RWPE1 (cell line): ENCODE measurements around the gene CKAP2L.

ENCODE experiments used
- CTCF ChIA-PET: fragments of 350-600 bp; sonication (Branson Sonifier 250); formaldehyde crosslinking; extraction: SDS; loops from one replicate; lab custom pipeline; 2021; lab: Yijun Ruan, JAX
- POLR2A ChIA-PET: fragments of 400-600 bp; formaldehyde crosslinking; extraction: SDS; loops from one replicate; lab custom pipeline; 2020; ENCODE audit warnings: antibody characterized with exemption; ENCODE audit not compliant: low non-redundant PET; lab: Yijun Ruan, JAX
- DNase-seq: peaks from one replicate; pipeline ENCODE4 v3.0.0; 2012; ENCODE audit warnings: low spot score
- H3K27ac ChIP-seq: fragments of 450-650 bp; 2 replicates; pipeline ENCODE4 v1.5.1; 2017
- CTCF ChIP-seq: fragments of 450-650 bp; conservative IDR thresholded peaks from 2 replicates; pipeline ENCODE4 v1.5.1; 2017; ENCODE audit warnings: low read depth, mild to moderate bottlenecking

CKAP2L gene

GRCh38 chr2:112714836-112715631 lies 49.4 kb downstream of the CKAP2L start:
- POLR2A ChIA-PET, result interaction anchor here (0.6 kb wide), 1 partner anchor 70 kb away, joined by 7 read pairs; no protein-coding TSS in a partner anchor
- peak; percentile 65 for DNase-seq
- TF ChIP-seq CTCF, result no peak
- H3K27ac ChIP-seq, result peak overlapping the region; percentile 10; the same call in 1 of the 2 replicates
- CTCF ChIA-PET, result interaction anchor here (1.1 kb wide), 1 partner anchor 117 kb away, joined by 4 read pairs; no protein-coding TSS in a partner anchor

- TF ChIP-seq CTCF, result no peak
- CTCF ChIA-PET, result no interaction called here
- DNase-seq, result no peak
- peak overlapping the region; percentile 10; the same call in 1 of the 2 replicates for H3K27ac ChIP-seq
- POLR2A ChIA-PET, result no interaction called here
These were observed 50.1 kb downstream of the CKAP2L start for GRCh38 chr2:112714331-112714730.

GRCh38 chr2:112713926-112714325 lies 50.5 kb downstream of the CKAP2L start:
- no peak for DNase-seq
- H3K27ac ChIP-seq, result no peak overlapping the region
- TF ChIP-seq CTCF, result no peak
- ChIA-PET POLR2A (no interaction called here), CTCF (interaction anchor here (0.6 to 0.9 kb wide), 2 partner anchors 113 to 393 kb away, joined by 3 to 5 read pairs; no protein-coding TSS in a partner anchor)

GRCh38 chr2:112713585-112713925 lies 50.9 kb downstream of the CKAP2L start:
- CTCF ChIA-PET, result interaction anchor here (0.6 to 0.9 kb wide), 2 partner anchors 113 to 392 kb away, joined by 3 to 5 read pairs; no protein-coding TSS in a partner anchor
- no peak for DNase-seq
- TF ChIP-seq CTCF, result no peak
- H3K27ac ChIP-seq, result no peak overlapping the region
- POLR2A ChIA-PET, result no interaction called here

GRCh38 chr2:112712903-112713584 lies 51.4 kb downstream of the CKAP2L start:
- CTCF ChIA-PET, result interaction anchor here (0.6 to 0.9 kb wide), 2 partner anchors 113 to 392 kb away, joined by 3 to 5 read pairs; no protein-coding TSS in a partner anchor
- TF ChIP-seq CTCF, result no peak
- no peak overlapping the region for H3K27ac ChIP-seq
- POLR2A ChIA-PET, result no interaction called here
- no peak for DNase-seq

GRCh38 chr2:112712465-112712864 lies 51.9 kb downstream of the CKAP2L start:
- H3K27ac ChIP-seq, result no peak overlapping the region
- CTCF ChIA-PET, result interaction anchor here (0.8 kb wide), 1 partner anchor 1139 kb away, joined by 3 read pairs; no protein-coding TSS in a partner anchor
- POLR2A ChIA-PET, result no interaction called here
- no peak for TF ChIP-seq CTCF
- DNase-seq, result no peak
